WTC11 (cell line): ENCODE results near the gene VARS2. TPM values are rescaled to one million over a fixed set of nuclear protein-coding genes. Genes with fewer than 3 reads are reported as not detected.
A peak's percentile ranks its signal among the peaks of the same experiment; 100 is the strongest.

Source experiments
- ATAC-seq: fragments of 200-7000 bp; cut with Tn5 transposase; 2 replicates; pipeline ENCODE4 v1.10.0; 2021; ENCODE audit warnings: mild to moderate bottlenecking, moderate library complexity
- CTCF ChIA-PET: fragments of 300-600 bp; sonication (Branson Sonifier 250); formaldehyde crosslinking; loops from one replicate; lab custom pipeline; 2021; ENCODE audit warnings: antibody characterized with exemption; lab: Charles Lee
- POLR2A ChIA-PET: fragments of 350-600 bp; sonication (Branson Sonifier 250); formaldehyde crosslinking; loops from one replicate; lab custom pipeline; 2021; ENCODE audit warnings: antibody characterized with exemption; lab: Charles Lee
- DNase-seq: peaks from one replicate; pipeline ENCODE4 v3.0.0; 2021; ENCODE audit warnings: low spot score
- H3K27ac Mint-ChIP-seq: 2 replicates; pipeline ENCODE4 v1.8.0; 2021; ENCODE audit warnings: mixed read lengths
- H3K27me3 Mint-ChIP-seq: 2 replicates; pipeline ENCODE4 v1.8.0; 2021; ENCODE audit warnings: low read depth, mild to moderate bottlenecking, moderate library complexity, mixed read lengths
- H3K36me3 Mint-ChIP-seq: 2 replicates; pipeline ENCODE4 v1.8.0; 2021; ENCODE audit warnings: mixed read lengths
- H3K4me1 Mint-ChIP-seq: 2 replicates; pipeline ENCODE4 v1.8.0; 2022; ENCODE audit warnings: mixed read lengths
- H3K4me3 Mint-ChIP-seq: 2 replicates; pipeline ENCODE4 v1.8.0; 2021; ENCODE audit warnings: mild to moderate bottlenecking, moderate library complexity, mixed read lengths
- H3K9me3 Mint-ChIP-seq: 2 replicates; pipeline ENCODE4 v1.8.0; 2021; ENCODE audit warnings: mixed read lengths
- AFF4 ChIP-seq: sonication (generic); formaldehyde crosslinking; IDR thresholded peaks from 2 replicates; pipeline ENCODE4 v1.8.1; 2023; ENCODE audit warnings: mild to moderate bottlenecking, missing genetic modification reagents, borderline replicate concordance
- ESRRA ChIP-seq: sonication (generic); formaldehyde crosslinking; IDR thresholded peaks from 2 replicates; pipeline ENCODE4 v1.8.1; 2022; ENCODE audit warnings: mild to moderate bottlenecking, missing genetic modification reagents, borderline replicate concordance
- FOXK1 ChIP-seq: sonication (generic); formaldehyde crosslinking; IDR thresholded peaks from 2 replicates; pipeline ENCODE4 v1.8.0; 2022; ENCODE audit warnings: mild to moderate bottlenecking, moderate library complexity, missing genetic modification reagents
- FOXP1 ChIP-seq: sonication (generic); formaldehyde crosslinking; IDR thresholded peaks from 2 replicates; pipeline ENCODE4 v1.8.0; 2022; ENCODE audit warnings: missing genetic modification reagents, mild to moderate bottlenecking, moderate library complexity, borderline replicate concordance
- FOXP4 ChIP-seq: sonication (generic); formaldehyde crosslinking; IDR thresholded peaks from 2 replicates; pipeline ENCODE4 v1.8.0; 2022; ENCODE audit warnings: mild to moderate bottlenecking, missing genetic modification reagents
- GRHL2 ChIP-seq: fragments of 250-450 bp; sonication (Bioruptor Pico); IDR thresholded peaks from 2 replicates; pipeline ENCODE4 v1.8.0; 2022; ENCODE audit warnings: mild to moderate bottlenecking, moderate library complexity; ENCODE audit not compliant: insufficient replicate concordance, severe bottlenecking
- MLX ChIP-seq: sonication (generic); formaldehyde crosslinking; IDR thresholded peaks from 2 replicates; pipeline ENCODE4 v1.8.1; 2023; ENCODE audit warnings: mild to moderate bottlenecking, missing genetic modification reagents, moderate library complexity
- MXD4 ChIP-seq: fragments of 250-450 bp; sonication (Bioruptor Pico); IDR thresholded peaks from 2 replicates; pipeline ENCODE4 v1.8.0; 2021; ENCODE audit warnings: mild to moderate bottlenecking, moderate library complexity, borderline replicate concordance
- NR3C1 ChIP-seq: sonication (generic); formaldehyde crosslinking; conservative IDR thresholded peaks from 2 replicates; pipeline ENCODE4 v1.8.1; 2023; ENCODE audit warnings: low read depth, mild to moderate bottlenecking, missing genetic modification reagents
- PRRX2 ChIP-seq: fragments of 250-450 bp; sonication (Bioruptor Pico); IDR thresholded peaks from 2 replicates; pipeline ENCODE4 v1.8.0; 2021; ENCODE audit warnings: mild to moderate bottlenecking
- TP53 ChIP-seq: sonication (generic); formaldehyde crosslinking; IDR thresholded peaks from 2 replicates; pipeline ENCODE4 v1.8.1; 2023; ENCODE audit warnings: mild to moderate bottlenecking, missing genetic modification reagents
- USF2 ChIP-seq: sonication (generic); formaldehyde crosslinking; IDR thresholded peaks from 2 replicates; pipeline ENCODE4 v1.8.1; 2023; ENCODE audit warnings: mild to moderate bottlenecking, missing genetic modification reagents, moderate library complexity
- ZNF219 ChIP-seq: sonication (generic); formaldehyde crosslinking; IDR thresholded peaks from 2 replicates; pipeline ENCODE4 v1.8.0; 2023; ENCODE audit warnings: missing genetic modification reagents, mild to moderate bottlenecking, borderline replicate concordance
- ZNF317 ChIP-seq: sonication (generic); formaldehyde crosslinking; IDR thresholded peaks from 2 replicates; pipeline ENCODE4 v1.8.1; 2023; ENCODE audit warnings: low read depth, mild to moderate bottlenecking, moderate library complexity, missing genetic modification reagents, borderline replicate concordance
- total RNA-seq: library from RNA; stranded (reverse); gene quantifications from 3 replicates; pipeline ENCODE4 v1.2.3, GENCODE V29; 2021
- TF ChIP-seq, protein P1 (sequence below): sonication (generic); formaldehyde crosslinking; IDR thresholded peaks from 2 replicates; pipeline ENCODE4 v1.8.0; 2023; ENCODE audit warnings: mild to moderate bottlenecking, missing genetic modification reagents
- TF ChIP-seq, protein P2 (sequence below): sonication (generic); formaldehyde crosslinking; IDR thresholded peaks from 2 replicates; pipeline ENCODE4 v1.8.0; 2022; ENCODE audit warnings: mild to moderate bottlenecking, missing genetic modification reagents
- TF ChIP-seq, protein P3 (sequence below): fragments of 250-450 bp; sonication (Bioruptor Pico); IDR thresholded peaks from 2 replicates; pipeline ENCODE4 v1.8.0; 2021; ENCODE audit warnings: mild to moderate bottlenecking

Gene VARS2
- total RNA-seq, 1 experiment from 2014 or later: 65.6 TPM

GRCh38 chr6:30948811-30949210 is 34.8 kb downstream of the VARS2 start (continued):
- TF ChIP-seq, protein P1, sequence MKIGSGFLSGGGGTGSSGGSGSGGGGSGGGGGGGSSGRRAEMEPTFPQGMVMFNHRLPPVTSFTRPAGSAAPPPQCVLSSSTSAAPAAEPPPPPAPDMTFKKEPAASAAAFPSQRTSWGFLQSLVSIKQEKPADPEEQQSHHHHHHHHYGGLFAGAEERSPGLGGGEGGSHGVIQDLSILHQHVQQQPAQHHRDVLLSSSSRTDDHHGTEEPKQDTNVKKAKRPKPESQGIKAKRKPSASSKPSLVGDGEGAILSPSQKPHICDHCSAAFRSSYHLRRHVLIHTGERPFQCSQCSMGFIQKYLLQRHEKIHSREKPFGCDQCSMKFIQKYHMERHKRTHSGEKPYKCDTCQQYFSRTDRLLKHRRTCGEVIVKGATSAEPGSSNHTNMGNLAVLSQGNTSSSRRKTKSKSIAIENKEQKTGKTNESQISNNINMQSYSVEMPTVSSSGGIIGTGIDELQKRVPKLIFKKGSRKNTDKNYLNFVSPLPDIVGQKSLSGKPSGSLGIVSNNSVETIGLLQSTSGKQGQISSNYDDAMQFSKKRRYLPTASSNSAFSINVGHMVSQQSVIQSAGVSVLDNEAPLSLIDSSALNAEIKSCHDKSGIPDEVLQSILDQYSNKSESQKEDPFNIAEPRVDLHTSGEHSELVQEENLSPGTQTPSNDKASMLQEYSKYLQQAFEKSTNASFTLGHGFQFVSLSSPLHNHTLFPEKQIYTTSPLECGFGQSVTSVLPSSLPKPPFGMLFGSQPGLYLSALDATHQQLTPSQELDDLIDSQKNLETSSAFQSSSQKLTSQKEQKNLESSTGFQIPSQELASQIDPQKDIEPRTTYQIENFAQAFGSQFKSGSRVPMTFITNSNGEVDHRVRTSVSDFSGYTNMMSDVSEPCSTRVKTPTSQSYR (CRISPR knock-in tag): no peak
- TF ChIP-seq, protein P2, sequence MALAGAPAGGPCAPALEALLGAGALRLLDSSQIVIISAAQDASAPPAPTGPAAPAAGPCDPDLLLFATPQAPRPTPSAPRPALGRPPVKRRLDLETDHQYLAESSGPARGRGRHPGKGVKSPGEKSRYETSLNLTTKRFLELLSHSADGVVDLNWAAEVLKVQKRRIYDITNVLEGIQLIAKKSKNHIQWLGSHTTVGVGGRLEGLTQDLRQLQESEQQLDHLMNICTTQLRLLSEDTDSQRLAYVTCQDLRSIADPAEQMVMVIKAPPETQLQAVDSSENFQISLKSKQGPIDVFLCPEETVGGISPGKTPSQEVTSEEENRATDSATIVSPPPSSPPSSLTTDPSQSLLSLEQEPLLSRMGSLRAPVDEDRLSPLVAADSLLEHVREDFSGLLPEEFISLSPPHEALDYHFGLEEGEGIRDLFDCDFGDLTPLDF (CRISPR knock-in tag): no peak
- TF ChIP-seq ZNF219 (CRISPR knock-in tag): no peak
- no peak for TF ChIP-seq MXD4 (CRISPR knock-in tag)

DNA sequence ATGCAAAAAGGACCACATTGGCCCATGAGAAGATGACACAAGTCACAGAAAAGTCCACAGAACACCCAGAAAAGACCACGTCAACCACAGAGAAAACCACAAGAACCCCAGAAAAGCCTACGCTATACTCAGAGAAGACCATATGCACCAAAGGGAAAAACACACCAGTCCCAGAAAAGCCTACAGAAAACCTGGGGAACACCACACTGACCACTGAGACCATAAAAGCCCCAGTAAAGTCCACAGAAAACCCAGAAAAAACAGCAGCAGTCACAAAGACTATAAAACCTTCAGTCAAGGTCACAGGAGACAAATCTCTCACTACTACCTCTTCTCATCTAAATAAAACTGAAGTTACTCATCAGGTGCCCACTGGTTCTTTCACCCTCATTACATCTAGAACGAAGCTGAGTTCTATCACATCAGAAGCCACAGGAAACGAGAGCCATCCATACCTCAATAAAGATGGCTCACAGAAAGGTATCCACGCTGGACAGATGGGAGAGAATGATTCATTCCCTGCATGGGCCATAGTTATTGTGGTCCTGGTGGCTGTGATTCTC is 38.0 kb downstream of the VARS2 start:
- no peak overlapping the region for H3K4me3 Mint-ChIP-seq
- ATAC-seq (no peak), DNase-seq (no peak)
- no peak for TF ChIP-seq AFF4 (CRISPR knock-in tag)
- no peaks in the 10 kb centered on the region for H3K36me3 Mint-ChIP-seq
- peaks cover 64% of the 10 kb centered on the region for H3K27me3 Mint-ChIP-seq
- H3K4me1 Mint-ChIP-seq: peaks cover 19% of the 10 kb centered on the region
- CTCF ChIA-PET: interaction anchor here (1.1 kb wide), 1 partner anchor 9 kb away, joined by 4 read pairs; no protein-coding TSS in a partner anchor
- POLR2A ChIA-PET: no interaction called here
- H3K27ac Mint-ChIP-seq: no peak overlapping the region
- peaks cover 42% of the 10 kb centered on the region for H3K9me3 Mint-ChIP-seq

- no peak for TF ChIP-seq ESRRA (CRISPR knock-in tag)
- no peak for TF ChIP-seq NR3C1 (CRISPR knock-in tag)
- TF ChIP-seq PRRX2 (CRISPR knock-in tag): no peak
- TF ChIP-seq FOXP4: no peak
- TF ChIP-seq MLX (CRISPR knock-in tag): no peak
- no peak for TF ChIP-seq ZNF317
- TF ChIP-seq, protein P3, sequence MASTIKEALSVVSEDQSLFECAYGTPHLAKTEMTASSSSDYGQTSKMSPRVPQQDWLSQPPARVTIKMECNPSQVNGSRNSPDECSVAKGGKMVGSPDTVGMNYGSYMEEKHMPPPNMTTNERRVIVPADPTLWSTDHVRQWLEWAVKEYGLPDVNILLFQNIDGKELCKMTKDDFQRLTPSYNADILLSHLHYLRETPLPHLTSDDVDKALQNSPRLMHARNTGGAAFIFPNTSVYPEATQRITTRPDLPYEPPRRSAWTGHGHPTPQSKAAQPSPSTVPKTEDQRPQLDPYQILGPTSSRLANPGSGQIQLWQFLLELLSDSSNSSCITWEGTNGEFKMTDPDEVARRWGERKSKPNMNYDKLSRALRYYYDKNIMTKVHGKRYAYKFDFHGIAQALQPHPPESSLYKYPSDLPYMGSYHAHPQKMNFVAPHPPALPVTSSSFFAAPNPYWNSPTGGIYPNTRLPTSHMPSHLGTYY (CRISPR knock-in tag): no peak
- TF ChIP-seq GRHL2 (CRISPR knock-in tag): no peak
- no peak for TF ChIP-seq FOXK1 (CRISPR knock-in tag)
- TF ChIP-seq TP53: no peak
- no peak for TF ChIP-seq FOXP1
- TF ChIP-seq USF2 (CRISPR knock-in tag): no peak
Observed at GRCh38 chr6:30954631-30955366, 40.8 kb downstream of the VARS2 start.

More at GRCh38 chr6:30954631-30955366, 40.8 kb downstream of the VARS2 start:
- Mint-ChIP-seq H3K27me3 (peaks cover 74% of the 10 kb centered on the region), H3K9me3 (peaks cover 32% of the 10 kb centered on the region), H3K4me1 (peaks cover 24% of the 10 kb centered on the region), H3K4me3 (peak overlapping the region; percentile 64), H3K27ac (no peak overlapping the region), H3K36me3 (no peaks in the 10 kb centered on the region)
- ATAC-seq (peak; percentile 13; the same call in 1 of the 2 replicates), DNase-seq (no peak)
- ChIA-PET POLR2A (no interaction called here), CTCF (interaction anchor here (0.9 to 2.7 kb wide), 7 partner anchors 12 to 125 kb away, joined by 3 to 29 read pairs (median 6); partner anchors contain the start of gene VARS2)
